Measurements from ENCODE around the gene C19orf25.

The C19orf25 gene

GRCh38 chr19:1427221-1427920 lies 51.6 kb downstream of the C19orf25 start:
- DNase-seq = no peak

GRCh38 chr19:1426736-1427135 lies 52.3 kb downstream of the C19orf25 start:
- no peak for DNase-seq

GRCh38 chr19:1425902-1426301 lies 53.1 kb downstream of the C19orf25 start:
- DNase-seq = no peak

GRCh38 chr19:1425102-1425837 lies 53.7 kb downstream of the C19orf25 start:
- DNase-seq = no peak

- DNase-seq = no peak
These were observed 54.6 kb downstream of the C19orf25 start for GRCh38 chr19:1424192-1424955.

GRCh38 chr19:1423436-1424191 lies 55.4 kb downstream of the C19orf25 start:
- DNase-seq = no peak
